Nephron progenitor cell (in vitro differentiated cells): ENCODE measurements around the gene COL20A1.
"Not testable (repeated sequence)": the region's sequence is repeated elsewhere in the genome, so short reads cannot be mapped to it uniquely, and the experiment has no call there.

Experiments used
- DNase-seq: peaks from one replicate; pipeline ENCODE4 v3.0.0; 2021
- H3K27ac Mint-ChIP-seq: 2 replicates; pipeline ENCODE4 v1.8.0; 2021; ENCODE audit warnings: mild to moderate bottlenecking, moderate library complexity, mixed read lengths
- H3K27me3 Mint-ChIP-seq: 2 replicates; pipeline ENCODE4 v1.8.0; 2021; ENCODE audit warnings: mild to moderate bottlenecking, low read depth, mixed read lengths; ENCODE audit not compliant: poor library complexity
- H3K36me3 Mint-ChIP-seq: 2 replicates; pipeline ENCODE4 v1.8.0; 2021; ENCODE audit warnings: low read depth, mixed read lengths
- H3K4me1 Mint-ChIP-seq: 2 replicates; pipeline ENCODE4 v1.8.0; 2021; ENCODE audit warnings: mixed read lengths
- H3K4me3 Mint-ChIP-seq: 2 replicates; pipeline ENCODE4 v1.8.0; 2021; ENCODE audit warnings: mild to moderate bottlenecking, moderate library complexity, mixed read lengths
- H3K9me3 Mint-ChIP-seq: 2 replicates; pipeline ENCODE4 v1.8.0; 2021; ENCODE audit warnings: mild to moderate bottlenecking, moderate library complexity, mixed read lengths
- CTCF ChIP-seq: fragments of 200-600 bp; sonication (generic); IDR thresholded peaks from 2 replicates; pipeline ENCODE4 v1.5.0; 2021; ENCODE audit warnings: antibody characterized with exemption

Gene COL20A1

GRCh38 chr20:63301671-63302070 lies 8.7 kb downstream of the COL20A1 start:
- Mint-ChIP-seq H3K27me3 (peaks cover 57% of the 10 kb centered on the region), H3K9me3 (peaks cover 12% of the 10 kb centered on the region), H3K4me3 (no peak overlapping the region), H3K27ac (no peak overlapping the region), H3K36me3 (no peaks in the 10 kb centered on the region), H3K4me1 (no peaks in the 10 kb centered on the region)
- DNase-seq: no peak
- TF ChIP-seq CTCF: no peak

- H3K9me3 Mint-ChIP-seq: peaks cover 12% of the 10 kb centered on the region
- H3K4me3 Mint-ChIP-seq: no peak overlapping the region
- TF ChIP-seq CTCF: no peak
- H3K36me3 Mint-ChIP-seq: no peaks in the 10 kb centered on the region
- no peaks in the 10 kb centered on the region for H3K4me1 Mint-ChIP-seq
- no peak overlapping the region for H3K27ac Mint-ChIP-seq
- no peak for DNase-seq
- H3K27me3 Mint-ChIP-seq: peaks cover 47% of the 10 kb centered on the region
Observed at GRCh38 chr20:63303095-63303666, 10.2 kb downstream of the COL20A1 start.

- Mint-ChIP-seq H3K27me3 (peaks cover 27% of the 10 kb centered on the region), H3K36me3 (no peaks in the 10 kb centered on the region), H3K4me1 (peaks cover 4% of the 10 kb centered on the region), H3K4me3 (no peak overlapping the region), H3K9me3 (peaks cover 12% of the 10 kb centered on the region), H3K27ac (no peak overlapping the region)
- no peak for TF ChIP-seq CTCF
- no peak for DNase-seq
Observed at GRCh38 chr20:63305393-63305792, 12.4 kb downstream of the COL20A1 start.

GRCh38 chr20:63305933-63306672 lies 13.1 kb downstream of the COL20A1 start:
- not testable (repeated sequence) for H3K4me3 Mint-ChIP-seq, H3K27ac Mint-ChIP-seq, H3K4me1 Mint-ChIP-seq, DNase-seq, H3K36me3 Mint-ChIP-seq
- peaks cover 12% of the 10 kb centered on the region for H3K9me3 Mint-ChIP-seq
- H3K27me3 Mint-ChIP-seq: peaks cover 24% of the 10 kb centered on the region

GRCh38 chr20:63306673-63307537 lies 13.9 kb downstream of the COL20A1 start:
- no peak for TF ChIP-seq CTCF
- Mint-ChIP-seq H3K36me3 (no peaks in the 10 kb centered on the region), H3K9me3 (peaks cover 7% of the 10 kb centered on the region)

GRCh38 chr20:63307538-63308217 lies 14.7 kb downstream of the COL20A1 start:
- Mint-ChIP-seq H3K4me1 (peaks cover 4% of the 10 kb centered on the region), H3K36me3 (no peaks in the 10 kb centered on the region), H3K4me3 (no peak overlapping the region), H3K27ac (no peak overlapping the region), H3K9me3 (peaks cover 2% of the 10 kb centered on the region), H3K27me3 (peaks cover 8% of the 10 kb centered on the region)
- DNase-seq: no peak
- no peak for TF ChIP-seq CTCF

More at GRCh38 chr20:63306673-63307537, 13.9 kb downstream of the COL20A1 start:
- Mint-ChIP-seq H3K4me1 (peaks cover 4% of the 10 kb centered on the region), H3K27ac (no peak overlapping the region), H3K4me3 (no peak overlapping the region), H3K27me3 (peaks cover 16% of the 10 kb centered on the region)
- no peak for DNase-seq
